ENCODE measurements around the gene MIEN1.
"Not testable (repeated sequence)": the region's sequence is repeated elsewhere in the genome, so short reads cannot be mapped to it uniquely, and the experiment has no call there.

MIEN1 gene

DNA sequence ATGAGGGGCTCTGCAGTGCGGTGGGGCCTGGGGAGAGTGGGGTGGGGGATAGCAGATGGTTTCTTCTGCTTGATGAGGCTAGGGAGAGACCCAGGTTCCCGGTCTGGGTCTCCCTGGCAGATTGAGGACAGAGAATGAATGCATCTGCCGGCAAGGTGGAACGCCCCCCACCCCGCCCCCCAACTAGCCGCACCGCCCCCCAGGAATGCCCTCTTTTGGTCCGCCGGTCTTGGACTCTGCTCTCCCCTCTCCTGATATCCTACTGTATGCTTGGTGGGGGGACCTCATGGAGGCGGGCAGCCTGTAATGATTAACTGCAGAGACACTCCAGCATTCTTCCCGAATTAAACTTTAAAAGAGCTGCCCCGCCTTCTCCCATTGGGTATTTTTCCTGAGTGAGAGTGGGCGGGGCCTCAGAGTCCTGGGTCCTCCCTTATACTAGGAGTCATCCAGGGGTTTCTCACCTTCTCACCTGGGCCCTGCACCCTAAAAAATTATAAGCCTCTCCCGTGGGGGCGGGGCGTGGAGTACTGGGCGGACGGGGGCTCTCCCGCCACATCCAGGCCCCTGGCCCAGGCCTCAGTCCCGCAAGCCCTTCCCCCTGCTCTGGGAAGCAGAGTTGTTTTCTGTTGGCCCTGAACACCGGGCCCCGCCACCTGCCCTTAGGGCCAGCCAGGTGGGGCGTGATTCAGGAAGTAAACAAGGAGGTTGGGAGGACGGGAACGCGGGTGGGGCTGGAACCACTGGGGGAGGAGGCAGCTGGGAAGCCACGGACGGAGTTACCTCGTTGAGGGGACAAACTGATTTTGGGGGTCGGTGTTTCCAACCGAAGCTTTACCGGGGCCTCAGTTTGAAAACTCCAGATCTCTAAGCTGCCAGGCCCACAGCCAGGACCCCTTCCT, 8.9 kb upstream of the MIEN1 start:
- no peak for FAIRE-seq

DNA sequence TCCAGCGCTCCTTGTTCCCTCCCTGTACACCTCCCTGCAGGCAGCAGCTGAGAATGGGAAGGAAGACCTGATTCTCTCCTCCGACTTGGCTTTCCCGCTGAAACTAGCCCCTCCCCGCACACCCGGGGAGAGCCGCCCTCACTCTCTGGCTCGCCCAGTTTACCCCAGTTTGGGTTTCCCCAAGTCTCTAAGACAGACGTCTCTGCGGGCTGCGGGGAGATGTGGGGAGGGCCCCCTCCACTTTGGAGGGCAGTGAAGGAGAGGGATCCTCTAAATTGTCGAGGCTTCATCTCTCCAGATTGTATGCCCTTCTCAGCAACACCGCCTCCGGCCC, 8.2 kb upstream of the MIEN1 start:
- no peak for FAIRE-seq

DNA sequence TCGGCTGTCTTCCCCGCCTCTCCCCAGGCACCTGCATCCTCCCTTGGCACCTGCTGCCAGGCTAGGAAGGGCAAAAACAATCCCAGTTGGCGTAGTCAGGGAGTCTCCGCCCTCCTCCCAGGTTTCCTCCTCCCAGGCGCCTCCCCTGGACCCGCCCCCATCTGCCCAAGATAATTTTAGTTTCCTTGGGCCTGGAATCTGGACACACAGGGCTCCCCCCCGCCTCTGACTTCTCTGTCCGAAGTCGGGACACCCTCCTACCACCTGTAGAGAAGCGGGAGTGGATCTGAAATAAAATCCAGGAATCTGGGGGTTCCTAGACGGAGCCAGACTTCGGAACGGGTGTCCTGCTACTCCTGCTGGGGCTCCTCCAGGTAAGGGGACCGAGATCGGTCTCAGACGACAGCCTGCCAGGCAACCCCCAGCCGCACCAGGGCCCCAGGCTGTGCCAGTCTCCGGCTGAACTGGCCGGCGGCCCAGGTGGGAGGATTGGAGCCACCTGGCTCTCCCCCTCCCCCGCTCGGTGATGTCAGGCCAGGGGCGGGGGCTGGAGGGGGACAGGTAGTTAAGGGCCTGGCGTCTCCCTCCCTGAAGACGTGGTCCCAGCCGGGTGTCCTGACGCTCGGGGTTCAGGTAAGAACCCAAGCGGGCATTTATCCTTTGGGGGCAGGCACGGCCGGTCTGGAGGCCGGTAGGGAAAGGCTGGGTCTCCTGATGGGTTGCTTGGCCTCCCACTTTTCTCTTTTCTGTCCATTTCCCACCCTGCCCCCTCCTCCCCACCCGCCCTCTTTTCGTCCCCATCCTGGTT, 7.6 kb upstream of the MIEN1 start, which contains the start of gene GRB7:
GRB7 (plus strand) TSS at position 179 of the 808 bp plus-strand sequence. CDS start 4,364 bp downstream, outside the sequence.
- no peak for FAIRE-seq

DNA sequence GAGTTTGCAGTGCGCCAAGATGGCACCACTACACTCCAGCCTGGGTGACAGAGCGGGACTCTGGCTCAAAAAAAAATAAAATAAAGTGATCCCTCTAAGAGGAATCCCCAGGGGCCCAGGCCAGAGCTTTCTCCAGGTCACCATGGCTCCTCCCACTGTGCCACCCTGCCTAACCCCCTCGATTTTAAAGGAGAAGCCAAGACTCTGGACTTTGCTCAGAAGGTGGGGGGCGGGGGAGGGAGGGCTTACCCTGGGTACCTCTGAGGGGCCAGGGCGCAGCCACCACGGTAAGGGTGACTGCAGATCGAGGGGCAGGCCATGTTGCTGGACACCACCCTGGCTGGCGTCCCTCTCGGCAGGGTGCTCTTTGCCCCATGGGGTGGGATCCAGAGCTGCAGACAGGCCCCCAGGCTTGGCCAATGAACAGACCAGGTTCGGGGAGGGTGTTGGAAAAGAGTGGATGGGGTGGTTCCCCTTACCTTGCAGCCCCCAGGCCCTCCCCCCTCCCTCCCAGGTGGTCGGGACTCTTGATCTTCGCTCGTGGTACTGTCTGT, 7.0 kb upstream of the MIEN1 start:
- FAIRE-seq, result no peak

DNA sequence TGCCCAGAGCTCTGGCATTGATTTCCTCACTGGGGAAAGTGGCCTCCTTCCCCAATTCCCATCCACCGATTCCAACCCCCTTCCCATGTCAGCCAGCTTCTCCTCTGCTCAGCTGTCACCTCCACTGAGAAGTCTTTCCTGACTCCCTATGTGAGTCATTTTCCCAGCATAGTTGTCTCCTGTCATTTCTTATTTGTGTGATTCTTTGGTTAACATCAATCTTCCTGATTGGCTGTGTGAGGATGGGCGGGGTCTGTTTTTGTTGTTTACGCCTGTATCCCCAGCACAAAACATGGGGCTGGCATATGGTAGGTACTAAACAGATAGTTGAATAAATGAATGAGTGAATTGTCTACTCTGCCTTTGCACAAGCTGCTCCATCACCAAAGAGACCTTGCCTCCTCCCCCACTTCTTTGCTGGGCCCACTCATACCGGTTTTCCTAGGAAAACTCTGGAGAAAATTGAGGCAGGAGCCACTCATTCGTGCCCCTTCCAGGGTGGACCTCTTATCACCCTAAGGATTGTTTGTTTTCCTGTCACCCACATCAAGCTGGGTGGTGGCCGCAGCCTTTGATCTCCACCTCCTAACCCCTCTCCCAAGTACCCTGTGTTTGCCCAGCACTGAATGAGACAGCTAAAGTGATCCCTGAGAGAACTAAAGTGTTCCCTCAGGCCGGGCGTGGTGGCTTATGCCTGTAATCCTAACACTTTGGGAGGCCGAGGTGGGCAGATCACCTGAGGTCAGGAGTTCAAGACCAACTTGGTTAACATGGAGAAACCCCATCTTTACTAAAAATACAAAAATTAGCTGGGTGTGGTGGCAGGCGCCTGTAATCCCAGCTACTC, 6.2 kb upstream of the MIEN1 start:
- FAIRE-seq, result no peak

DNA sequence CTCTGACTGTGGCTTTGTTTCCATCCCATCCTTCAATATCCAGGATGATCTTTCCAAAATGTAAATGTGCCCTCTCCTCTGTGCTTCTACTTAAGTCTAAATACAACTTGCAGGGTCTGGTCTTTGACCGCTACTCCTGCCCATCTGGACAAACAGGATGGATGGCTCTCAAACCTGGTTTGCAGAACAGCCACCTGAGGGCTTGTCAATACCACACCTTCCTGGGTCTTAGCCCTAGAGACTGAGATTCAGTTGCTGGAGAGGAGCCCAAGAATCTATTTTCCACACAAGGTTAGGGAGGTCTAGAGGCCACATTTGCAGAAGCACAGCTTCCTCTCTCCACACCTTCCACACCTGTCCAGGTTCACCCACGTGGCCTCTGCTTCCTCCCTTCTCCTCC, 5.5 kb upstream of the MIEN1 start:
- no peak for FAIRE-seq

DNA sequence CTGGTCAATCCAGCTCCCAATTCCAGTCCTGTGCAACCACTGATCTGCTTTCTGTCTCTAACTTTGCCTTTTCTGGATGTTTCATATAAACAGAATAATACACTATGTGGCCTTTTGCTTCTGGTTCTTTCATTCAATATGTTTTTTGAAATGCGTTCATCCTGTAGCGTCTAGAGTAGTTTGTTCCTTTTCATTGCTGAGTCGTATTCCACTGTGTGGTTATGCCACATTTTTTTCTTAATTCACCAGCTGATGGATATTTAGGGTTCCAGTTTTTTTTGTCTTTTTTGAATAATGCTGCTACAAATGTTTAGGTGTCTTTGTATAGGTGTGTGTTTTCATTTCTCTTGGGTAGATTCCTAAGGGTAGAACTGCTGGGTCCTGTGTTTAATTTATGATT, 2.3 kb upstream of the MIEN1 start:
- FAIRE-seq, result no peak

DNA sequence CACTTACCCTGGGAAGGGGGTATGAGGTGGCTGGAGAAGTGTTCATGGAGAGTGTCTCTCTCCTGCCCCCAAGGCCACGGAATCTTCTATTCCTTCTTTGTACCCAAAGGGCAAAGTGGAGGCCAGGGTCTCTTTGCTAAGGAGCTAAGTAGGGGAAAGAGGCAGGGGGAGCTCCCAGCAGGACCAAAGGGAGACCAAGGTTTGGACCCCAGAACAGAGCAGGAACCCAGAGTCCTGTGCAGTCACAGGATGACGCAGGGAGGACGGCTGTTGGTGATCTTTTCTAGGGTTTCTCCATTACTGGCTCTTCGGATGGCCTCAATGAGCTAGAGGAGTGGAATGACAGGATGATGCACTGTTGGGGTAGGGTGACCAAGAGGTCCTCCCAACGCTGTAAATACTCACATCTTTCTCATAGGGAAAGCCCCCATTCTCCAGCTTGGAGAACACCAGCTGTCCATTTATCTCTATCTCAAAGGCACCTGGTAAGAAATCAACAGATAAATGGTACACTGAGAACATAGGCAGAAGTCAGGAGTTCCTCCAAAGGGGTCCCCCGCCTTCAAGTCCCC, 966 bp downstream of the MIEN1 start:
- no peak for FAIRE-seq

DNA sequence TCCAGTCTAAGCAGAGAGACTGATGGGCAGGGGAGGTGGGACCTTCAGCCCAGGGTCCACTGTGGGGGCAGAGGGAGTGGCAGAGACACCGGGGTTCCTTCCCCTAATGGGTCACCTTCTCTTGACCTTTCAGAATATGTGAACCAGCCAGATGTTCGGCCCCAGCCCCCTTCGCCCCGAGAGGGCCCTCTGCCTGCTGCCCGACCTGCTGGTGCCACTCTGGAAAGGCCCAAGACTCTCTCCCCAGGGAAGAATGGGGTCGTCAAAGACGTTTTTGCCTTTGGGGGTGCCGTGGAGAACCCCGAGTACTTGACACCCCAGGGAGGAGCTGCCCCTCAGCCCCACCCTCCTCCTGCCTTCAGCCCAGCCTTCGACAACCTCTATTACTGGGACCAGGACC, 2.8 kb downstream of the MIEN1 start:
- FAIRE-seq, result no peak

DNA sequence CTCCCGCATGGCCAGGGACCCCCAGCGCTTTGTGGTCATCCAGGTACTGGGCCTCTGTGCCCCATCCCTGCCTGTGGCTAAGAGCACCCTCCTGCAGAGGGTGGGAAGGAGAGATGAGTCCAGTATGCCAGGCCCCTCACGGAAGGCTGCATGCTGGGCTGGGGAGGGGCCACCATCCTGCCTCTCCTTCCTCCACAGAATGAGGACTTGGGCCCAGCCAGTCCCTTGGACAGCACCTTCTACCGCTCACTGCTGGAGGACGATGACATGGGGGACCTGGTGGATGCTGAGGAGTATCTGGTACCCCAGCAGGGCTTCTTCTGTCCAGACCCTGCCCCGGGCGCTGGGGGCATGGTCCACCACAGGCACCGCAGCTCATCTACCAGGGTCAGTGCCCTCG, 3.7 kb downstream of the MIEN1 start:
- FAIRE-seq, result no peak

DNA sequence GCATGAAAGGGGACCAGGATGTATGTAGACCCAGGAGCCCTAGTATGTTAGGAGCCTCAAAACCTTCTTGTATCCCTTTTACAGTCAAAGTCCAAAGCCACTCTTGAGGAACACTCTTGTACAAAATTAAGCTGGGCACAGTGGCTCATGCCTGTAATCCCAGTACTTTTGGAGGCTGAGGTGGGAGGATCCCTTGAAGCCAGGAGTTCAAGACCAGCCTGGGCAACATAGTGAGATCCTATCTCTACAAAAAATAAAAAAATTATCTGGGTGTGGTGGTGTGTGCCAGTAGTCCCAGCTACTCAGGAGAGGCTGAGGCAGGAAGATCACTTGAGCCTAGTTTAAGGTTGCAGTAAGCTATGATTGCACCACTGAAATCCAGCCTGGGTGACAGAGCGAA, 4.4 kb downstream of the MIEN1 start:
- not testable (repeated sequence) for FAIRE-seq

DNA sequence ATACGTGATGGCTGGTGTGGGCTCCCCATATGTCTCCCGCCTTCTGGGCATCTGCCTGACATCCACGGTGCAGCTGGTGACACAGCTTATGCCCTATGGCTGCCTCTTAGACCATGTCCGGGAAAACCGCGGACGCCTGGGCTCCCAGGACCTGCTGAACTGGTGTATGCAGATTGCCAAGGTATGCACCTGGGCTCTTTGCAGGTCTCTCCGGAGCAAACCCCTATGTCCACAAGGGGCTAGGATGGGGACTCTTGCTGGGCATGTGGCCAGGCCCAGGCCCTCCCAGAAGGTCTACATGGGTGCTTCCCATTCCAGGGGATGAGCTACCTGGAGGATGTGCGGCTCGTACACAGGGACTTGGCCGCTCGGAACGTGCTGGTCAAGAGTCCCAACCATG, 5.6 kb downstream of the MIEN1 start:
- FAIRE-seq, result no peak

DNA sequence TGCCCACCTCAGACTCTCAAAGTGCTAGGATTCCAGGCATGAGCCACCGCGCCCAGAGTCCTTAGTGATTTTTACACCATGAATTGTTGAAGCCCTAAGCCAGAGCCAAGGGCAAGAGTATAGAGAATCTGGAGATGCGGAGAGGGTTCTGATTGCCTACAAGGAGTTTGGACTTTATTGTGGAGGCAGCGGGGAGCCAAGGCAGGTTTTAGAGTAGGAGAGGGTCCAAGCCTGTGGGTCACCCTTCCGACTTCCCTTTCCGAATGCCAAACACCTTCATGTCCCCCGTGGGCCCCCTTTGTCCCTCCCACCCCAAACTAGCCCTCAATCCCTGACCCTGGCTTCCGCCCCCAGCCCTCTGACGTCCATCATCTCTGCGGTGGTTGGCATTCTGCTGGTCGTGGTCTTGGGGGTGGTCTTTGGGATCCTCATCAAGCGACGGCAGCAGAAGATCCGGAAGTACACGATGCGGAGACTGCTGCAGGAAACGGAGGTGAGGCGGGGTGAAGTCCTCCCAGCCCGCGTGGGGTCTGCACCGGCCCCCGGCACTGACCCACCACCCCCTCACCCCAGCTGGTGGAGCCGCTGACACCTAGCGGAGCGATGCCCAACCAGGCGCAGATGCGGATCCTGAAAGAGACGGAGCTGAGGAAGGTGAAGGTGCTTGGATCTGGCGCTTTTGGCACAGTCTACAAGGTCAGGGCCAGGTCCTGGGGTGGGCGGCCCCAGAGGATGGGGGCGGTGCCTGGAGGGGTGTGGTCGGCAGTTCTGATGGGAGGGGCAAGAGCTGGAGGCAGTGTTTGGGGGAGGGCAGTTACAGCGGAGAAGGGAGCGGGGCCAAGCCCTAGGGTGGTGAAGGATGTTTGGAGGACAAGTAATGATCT, 7.1 kb downstream of the MIEN1 start:
- FAIRE-seq, result no peak

DNA sequence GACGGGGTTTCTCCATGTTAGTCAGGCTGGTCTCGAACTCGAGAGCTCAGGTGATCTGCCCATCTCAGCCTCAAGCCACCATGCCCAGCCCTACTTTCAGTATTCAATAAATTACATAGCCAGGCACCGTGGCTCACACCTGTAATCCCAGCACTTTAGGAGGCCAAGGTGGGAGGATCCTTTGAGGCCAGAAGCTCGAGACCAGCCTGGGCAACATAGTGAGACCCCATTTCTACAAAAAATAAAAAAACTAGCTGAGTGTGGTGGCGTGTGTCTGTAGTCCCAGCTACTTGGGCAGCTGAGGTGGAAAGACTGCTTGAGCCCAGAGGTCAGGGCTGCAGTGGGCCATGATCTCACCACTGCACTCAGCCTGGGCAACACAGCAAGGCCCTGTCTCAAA, 8.2 kb downstream of the MIEN1 start:
- no peak for FAIRE-seq

DNA sequence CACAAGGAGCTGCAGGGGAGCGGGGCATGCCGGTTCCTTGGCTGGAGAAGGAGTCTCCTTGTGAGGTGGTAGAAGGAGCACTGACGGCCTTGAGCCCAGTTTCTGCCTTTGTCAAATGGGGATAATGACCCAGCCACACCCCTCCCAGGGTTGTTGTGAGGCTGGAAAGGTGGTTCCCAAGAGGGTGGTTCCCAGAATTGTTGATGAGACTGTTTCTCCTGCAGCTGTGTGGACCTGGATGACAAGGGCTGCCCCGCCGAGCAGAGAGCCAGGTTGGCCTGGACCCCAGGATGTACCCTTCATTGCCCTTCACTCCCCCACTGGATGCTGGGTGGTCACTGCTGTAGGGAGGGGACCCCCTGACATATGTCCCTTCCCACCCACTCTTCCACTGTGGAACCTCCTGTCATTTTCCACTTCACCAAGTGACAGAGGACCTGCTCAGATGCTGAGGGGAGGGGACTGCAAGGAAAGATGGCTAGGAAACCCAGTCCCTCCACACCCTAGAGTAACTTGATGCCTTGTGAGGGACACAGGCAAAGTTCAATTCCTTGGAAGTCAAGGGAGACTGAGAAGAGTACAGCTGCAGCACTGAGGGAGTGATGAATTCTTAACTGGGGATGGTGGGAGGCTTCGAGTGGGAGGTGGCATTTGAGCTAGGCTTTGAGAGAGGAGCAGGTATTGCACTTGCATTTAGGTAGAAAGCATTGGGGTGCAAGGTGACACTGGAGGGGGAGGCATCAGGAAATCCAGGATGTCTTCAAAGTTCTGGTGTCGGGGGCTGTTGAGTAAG, 10.6 kb downstream of the MIEN1 start:
- FAIRE-seq, result no peak

DNA sequence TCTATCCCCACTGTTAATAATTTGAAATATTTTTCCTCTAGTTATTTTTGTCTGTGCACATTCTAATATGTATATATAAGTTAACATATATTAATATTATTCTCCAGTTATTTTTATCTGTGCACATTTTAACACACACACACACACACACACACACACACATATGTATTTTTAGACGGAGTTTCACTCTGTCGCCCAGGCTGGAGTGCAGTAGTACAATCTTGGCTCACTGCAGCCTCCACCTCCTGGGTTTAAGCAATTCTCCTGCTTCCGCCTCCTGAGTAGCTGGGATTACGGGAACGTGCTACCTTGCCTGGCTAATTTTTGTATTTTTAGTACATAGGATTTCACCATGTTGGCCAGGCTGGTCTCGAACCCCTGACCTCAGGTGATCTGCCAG, 12.7 kb downstream of the MIEN1 start:
- FAIRE-seq, result no peak

DNA sequence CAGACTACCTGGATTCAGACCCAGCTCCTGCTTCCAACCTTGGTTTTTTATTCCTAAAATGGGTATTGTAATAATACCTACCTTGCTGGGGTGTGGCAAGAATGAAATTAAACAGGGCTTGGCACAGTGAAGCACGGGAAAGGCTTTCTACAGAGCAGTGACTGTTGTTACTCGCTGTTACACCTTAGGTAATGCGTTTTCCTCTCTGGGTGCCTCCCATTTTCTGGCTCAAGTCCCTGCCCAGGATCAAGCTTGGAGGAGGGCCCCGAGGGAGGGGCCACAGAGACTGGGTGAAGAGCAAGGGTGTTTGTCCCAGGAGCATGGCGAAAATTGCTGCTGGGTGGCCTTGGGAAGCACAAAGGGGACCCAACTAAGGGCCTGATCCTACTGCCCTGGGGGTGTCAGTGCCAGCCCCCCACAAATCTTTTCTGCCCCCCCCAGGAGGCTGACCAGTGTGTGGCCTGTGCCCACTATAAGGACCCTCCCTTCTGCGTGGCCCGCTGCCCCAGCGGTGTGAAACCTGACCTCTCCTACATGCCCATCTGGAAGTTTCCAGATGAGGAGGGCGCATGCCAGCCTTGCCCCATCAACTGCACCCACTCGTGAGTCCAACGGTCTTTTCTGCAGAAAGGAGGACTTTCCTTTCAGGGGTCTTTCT, 13.3 kb downstream of the MIEN1 start:
- no peak for FAIRE-seq

DNA sequence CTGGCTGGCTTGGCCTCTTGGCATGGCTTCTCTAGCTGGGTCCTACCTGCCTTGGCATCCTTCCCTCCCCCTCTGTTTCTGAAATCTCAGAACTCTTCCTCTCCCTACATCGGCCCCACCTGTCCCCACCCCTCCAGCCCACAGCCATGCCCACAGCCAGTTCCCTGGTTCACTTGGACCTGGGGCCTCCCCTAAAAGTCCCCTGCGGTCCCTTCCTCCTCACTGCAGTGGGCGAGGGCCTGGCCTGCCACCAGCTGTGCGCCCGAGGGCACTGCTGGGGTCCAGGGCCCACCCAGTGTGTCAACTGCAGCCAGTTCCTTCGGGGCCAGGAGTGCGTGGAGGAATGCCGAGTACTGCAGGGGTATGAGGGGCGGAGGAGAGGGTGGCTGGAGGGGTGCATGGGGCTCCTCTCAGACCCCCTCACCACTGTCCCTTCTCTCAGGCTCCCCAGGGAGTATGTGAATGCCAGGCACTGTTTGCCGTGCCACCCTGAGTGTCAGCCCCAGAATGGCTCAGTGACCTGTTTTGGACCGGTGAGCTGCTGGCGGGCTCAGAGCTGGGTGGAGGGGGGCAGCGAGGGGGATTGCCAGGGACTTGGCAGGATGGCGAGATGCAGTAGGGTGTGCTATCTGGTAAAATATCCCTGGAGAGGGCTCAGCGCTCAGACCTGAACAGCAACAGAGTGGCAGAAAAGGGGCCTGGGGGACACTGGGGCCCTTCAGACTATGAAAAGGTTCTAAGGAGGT, 14.1 kb downstream of the MIEN1 start:
- FAIRE-seq, result no peak

DNA sequence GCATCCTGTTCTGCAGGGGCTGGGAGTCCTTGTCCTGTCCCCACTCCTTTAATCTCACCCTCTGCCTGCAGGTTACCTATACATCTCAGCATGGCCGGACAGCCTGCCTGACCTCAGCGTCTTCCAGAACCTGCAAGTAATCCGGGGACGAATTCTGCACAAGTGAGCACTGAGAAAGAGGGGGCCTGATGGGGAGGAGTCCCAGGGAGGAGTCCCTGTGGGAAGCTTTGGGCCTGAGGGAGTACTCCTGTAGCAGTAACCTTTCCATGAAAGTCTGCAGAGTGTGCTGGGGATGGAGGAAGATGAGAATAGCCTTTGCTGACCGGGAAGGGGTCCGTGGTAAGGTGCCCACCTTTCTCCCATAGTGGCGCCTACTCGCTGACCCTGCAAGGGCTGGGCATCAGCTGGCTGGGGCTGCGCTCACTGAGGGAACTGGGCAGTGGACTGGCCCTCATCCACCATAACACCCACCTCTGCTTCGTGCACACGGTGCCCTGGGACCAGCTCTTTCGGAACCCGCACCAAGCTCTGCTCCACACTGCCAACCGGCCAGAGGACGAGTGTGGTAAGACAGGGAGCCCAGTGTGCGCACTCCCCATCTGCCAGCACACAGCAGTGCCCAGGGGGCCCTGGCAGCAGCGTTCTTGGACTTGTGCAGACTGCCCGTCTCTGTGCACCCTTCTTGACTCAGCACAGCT, 14.8 kb downstream of the MIEN1 start:
- no peak for FAIRE-seq

All from TTC549 (cell line).